T-helper 2 cell treated with Interferon-gamma antibody and Interleukin-4, amounts not matched to agents 100 ng/mL and 5 ng/mL, for 36 hours (primary cell): Measurements from ENCODE around the gene ZNF839. TPM values are rescaled to one million over a fixed set of nuclear protein-coding genes. Genes with fewer than 3 reads are reported as not detected.
"Not testable (repeated sequence)": the region's sequence is repeated elsewhere in the genome, so short reads cannot be mapped to it uniquely, and the experiment has no call there.

ENCODE experiments used
- intact Hi-C: fragments of 100-400 bp; cut with micrococcal nuclease; formaldehyde crosslinking; loops from one replicate; pipeline ENCODE4 v1.15.1; 2023
- total RNA-seq: library from RNA; stranded (reverse); gene quantifications from 2 replicates; pipeline ENCODE4 v1.2.3, GENCODE V29; 2022

ZNF839 gene
- total RNA-seq: 14.6 and 15.0 TPM in 2 replicates

DNA sequence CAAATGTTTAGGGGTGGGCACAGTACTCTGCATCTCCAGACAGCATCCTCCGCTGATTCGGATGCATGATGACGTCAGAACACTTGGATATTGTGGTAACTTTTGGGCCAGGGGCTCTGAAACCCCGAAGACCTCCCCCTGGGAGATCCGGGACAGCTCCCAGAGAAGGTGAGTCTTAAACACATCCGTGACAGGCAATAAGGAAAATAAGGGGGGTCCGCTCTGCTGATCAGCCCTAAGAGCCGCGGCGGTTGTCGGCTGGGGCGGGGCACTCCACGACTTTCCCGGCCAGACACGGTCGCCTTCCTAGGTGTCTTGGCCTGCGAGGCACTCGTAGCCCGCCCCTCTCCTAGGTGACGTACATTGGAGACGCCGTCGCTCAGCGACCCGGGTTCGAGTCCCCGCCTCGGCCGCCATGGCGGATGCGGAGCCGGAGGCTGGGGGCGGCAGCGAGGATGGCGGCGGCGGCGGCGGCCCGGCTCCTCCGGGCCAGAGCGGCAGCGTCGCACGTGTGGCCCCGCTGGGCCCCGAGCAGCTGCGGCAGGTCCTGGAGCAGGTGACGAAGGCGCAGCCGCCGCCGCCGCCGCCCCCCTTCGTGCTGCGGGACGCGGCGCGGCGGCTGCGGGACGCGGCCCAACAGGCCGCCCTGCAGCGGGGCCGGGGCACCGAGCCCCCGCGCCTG lies at the start of gene ZNF839:
ZNF839 (plus strand) TSS at position 396 of the 682 bp plus-strand sequence; CDS start at position 416, 20 bp downstream.
- intact Hi-C loops: loop anchor here (1.0 to 10.0 kb wide), 6 partner anchors 14 to 595 kb away; partner anchors contain the start of genes CINP, MOK, PPP2R5C and RCOR1

DNA sequence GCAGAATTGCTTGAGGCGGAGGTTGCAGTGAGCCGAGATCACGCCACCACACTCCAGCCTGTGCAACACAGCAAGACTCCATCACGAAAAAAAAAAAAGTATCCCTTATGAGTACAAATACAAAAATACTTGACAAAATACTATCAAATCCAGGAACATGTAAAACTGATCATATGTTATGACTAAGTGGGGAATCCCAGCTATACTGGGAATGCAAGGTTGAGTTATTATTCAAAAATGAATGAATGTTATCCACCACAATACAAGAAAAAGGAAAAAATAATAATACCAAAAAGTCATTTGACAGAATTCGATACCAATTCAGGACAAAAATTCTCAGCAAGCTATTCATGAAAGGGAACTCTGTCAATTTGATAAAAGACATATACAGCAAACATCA lies 47.2 kb upstream of the ZNF839 start:
- intact Hi-C loops: no loop called here

DNA sequence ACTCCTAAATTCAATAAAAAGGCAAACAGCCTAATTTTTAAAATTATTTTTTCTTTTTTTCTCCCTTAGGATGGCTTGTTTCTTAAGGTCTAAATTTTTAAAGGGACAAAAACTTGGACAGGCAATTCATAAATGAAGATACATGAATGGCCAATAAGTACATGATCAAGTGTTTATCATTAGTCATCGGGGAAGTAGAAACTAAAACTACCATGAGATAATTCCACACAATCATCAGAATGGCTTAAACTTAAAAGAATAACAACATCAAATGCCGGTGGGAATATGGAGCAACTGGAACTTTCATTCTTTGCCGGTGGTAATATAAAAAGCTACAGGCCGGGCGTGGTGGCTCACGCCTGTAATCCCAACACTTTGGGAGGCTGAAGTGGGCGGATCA lies 43.7 kb upstream of the ZNF839 start:
- intact Hi-C loops: no loop called here

DNA sequence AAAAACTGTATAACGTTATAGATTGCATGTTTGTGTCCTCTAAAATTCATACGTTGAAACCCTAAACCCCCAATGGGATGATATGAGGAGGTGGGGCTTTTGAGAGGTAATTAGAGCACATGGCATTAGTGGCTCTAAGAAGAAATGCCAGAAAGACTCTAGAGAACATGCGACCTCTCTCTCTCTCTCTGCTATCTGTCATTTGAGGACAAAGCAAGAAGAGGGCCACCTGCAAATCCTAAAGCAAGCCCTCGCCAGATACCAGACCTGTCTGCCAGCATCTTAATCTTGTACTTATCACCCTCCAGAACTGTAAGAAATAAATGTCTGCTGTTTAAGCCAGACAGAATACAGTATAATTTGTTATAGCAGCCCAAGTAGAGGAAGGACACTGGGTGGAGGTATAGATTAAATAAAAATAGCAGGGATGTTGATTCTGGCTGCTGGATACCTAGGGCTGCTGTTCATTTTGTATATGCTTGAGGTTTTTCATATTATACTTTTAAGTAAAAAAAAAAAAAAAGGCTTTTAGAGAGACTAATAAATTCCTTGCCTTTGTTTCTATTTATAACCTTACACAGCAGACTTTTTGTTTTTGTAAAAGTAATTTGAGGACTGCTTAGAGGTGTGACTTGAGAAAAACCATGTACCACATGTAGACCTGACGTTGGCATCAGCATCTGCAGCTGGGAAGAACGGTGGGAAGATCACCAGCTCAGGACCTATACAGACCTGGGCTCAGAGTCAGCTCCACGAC lies 41.5 kb upstream of the ZNF839 start:
- intact Hi-C loops: no loop called here

DNA sequence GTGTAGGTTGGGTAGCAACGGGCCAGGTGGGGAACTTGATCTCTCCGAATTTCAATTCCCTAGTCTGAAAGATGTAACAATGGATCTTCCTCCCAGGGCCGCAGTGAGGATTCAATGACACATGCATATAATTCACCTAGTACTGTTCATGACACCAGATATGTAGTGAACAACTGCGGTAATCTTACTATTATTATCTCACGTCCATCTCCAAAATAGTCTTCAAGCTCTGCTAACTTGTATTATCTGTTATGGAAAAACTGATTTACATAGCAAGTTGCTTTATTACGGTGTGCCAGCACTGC lies 41.0 kb upstream of the ZNF839 start:
- intact Hi-C loops: no loop called here

DNA sequence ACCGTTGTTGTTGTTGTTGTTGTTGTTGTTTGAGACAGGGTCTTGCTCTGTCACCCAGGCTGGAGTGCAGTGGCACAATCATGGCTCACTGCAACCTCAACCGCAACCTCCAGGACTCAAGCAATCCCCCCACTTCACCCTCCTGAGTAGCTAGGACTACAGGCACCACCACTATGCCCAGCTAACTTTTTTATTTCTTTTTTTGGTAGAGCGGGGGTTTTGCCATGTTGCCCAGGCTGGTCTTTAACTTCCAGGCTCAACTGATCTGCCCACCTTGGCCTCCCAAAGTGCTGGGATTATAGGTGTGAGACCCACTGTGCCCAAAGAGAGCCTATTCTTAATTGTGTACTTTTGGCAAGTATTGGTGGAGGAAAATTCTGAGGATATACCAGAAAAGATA lies 40.3 kb upstream of the ZNF839 start:
- intact Hi-C loops: no loop called here

DNA sequence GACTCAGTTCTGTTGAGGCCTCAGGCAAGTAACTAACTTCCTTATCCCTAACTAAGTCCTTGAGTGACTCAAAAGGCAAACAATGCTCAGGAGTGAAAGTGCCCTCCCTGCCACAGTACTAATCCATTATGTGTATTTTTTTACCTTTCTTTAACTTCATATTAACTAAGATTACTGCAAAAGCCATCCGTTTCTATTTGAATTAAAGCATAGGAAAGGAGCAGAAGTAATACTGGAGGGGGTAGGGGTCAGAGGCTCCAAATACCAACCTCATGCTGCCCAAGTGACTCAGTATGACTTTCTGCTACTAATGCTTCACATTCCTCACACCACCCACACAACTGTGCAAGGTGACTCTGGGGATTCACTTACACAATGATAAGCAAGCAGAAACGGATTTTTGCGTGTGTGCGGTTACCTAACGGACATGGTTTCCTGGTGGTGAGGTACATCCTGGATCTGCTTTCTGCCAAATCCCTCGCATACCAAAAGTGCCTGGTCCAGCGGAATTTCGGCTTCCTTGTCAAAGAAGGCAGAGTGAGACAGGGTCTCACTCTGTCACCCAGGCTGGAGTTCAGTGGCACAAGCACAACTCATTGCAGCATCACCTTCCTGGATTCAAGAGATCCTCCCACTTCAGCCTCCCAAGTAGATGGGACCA lies 39.7 kb upstream of the ZNF839 start:
- intact Hi-C loops: no loop called here

DNA sequence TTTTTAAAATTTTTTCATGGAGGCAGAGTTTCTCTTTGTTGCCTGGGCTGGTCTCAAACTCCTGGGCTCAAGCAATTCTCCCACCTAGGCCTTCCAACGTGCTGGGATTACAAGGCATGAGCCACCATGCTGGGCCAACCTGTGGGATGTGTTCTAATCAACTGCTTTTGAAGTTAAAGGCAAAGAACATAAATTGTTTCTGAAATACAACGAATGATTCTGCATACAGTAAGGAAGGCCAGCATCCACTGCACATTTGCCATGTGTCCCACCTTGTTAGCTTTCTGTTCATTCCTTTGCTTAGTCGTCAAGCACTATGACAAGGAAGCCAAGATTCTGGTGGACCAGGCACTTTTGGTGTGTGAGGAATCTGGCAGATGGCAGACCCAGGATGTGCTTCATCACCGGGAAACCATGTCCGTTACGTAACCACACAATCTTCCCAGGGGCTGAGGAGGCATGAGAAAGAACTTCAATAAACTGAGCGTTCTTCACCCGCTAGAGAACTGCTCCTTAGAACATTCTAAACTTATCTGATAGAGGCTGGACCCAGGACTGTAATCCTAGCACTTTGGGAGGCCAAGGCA lies 39.1 kb upstream of the ZNF839 start:
- intact Hi-C loops: no loop called here

DNA sequence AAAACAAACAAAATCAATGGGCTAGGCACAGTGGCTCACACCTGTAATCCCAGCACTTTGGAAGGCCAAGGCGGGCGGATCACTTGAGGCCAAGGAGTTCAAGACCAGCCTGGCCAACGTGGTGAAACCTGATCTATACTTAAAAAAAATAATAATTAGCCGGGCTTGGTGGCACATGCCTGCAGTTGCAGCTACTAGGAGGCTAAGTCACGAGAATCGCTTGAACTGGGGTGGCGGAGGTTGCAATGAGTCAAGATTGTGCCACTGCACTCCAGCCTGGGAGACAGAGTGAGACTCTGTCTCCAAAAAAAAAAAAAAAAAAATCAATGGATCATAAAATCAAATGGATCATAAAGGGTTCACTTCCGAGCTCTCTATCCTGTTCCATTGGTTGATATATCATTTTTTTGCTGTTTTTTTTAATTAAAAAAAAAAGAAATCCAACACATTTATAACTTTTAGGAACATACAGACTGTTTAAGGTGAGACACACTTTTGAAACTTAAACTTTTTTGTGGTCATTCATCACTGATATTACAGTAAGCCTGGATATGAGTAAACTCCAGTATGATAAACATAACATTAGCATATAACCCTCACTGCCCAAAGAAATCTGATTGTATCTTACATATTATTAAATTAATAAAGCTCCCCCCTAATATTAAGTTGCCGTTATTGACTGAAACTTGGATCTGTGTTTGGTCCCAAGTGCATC lies 36.6 kb upstream of the ZNF839 start:
- intact Hi-C loops: no loop called here

DNA sequence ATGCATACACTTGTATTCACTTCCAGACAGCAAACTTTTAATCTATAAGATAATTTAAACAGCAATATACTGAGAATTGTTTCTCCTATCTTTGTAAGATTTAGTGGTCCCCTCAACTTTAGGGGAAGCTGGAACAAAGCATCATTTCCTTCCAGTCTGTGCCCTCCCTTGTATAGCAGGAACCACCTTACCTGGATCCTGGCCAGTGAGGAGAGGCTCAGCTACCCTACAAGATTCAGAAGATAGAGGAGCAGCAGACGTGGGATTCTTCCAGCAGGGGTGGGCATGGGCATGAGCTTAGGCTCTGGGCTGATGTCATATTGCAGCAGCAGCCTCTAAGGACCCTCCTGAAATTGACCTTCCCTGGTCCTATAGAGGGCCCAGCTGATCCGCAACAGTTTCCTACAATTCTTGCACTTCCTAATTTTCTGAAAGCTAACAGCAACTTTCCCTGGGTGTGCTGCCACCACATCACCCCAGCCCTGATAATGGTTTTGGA lies 35.9 kb upstream of the ZNF839 start:
- intact Hi-C loops: no loop called here

DNA sequence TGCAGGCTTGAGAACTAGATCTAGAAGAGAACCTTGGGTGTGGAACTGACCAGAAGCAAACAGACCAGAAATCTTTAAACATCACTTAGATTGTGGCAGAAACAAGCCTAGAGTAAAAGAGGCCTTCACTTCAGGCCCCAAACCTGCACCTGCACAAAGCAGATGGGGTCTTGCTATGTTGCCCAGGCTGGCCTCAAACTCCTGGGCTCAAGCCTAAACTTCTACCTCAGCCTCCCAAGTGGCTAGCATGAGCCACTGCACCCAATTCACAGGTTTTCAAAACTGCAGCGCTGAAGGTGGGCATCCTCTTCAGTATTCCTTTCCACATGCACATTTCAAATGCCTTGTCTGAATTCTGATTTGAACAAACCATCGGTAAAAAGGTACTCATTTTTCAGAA lies 34.4 kb upstream of the ZNF839 start:
- intact Hi-C loops: no loop called here

DNA sequence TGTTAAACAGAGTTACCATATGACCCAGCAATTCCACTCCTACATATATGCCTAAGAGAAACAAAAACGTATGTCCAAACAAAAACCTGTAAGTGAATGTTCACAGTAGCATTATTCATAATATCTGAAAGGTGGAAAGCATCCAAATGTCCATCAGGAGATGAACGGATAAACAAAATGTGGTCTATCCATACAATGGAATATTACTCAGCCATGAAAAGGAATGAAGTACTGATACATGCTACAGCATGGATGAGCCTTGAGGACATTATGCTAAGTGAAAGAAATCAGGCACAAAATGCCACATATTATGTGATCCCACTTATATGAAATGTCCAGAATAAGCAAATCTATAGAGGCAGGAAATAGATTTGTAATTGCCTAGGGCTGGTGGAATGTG lies 31.4 kb upstream of the ZNF839 start:
- intact Hi-C loops: no loop called here

DNA sequence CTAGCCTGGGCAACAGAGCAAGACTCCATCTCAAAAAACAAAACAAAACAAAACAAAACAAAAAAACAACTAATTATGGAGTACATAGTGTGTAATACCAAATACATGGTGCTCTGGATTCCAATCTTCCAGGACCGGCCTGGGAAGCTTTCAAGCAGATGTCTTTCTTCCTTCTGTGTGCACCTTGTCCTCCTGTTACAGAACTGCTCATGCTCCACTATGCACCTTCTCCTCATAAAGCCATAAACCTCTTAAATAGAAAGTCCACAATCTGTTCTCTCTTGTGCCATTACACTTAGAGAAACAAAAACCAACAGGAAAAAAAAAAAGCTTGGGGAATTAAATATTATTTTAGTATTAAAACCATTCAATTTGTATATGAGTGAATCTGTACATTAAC lies 27.1 kb upstream of the ZNF839 start:
- intact Hi-C loops: no loop called here

DNA sequence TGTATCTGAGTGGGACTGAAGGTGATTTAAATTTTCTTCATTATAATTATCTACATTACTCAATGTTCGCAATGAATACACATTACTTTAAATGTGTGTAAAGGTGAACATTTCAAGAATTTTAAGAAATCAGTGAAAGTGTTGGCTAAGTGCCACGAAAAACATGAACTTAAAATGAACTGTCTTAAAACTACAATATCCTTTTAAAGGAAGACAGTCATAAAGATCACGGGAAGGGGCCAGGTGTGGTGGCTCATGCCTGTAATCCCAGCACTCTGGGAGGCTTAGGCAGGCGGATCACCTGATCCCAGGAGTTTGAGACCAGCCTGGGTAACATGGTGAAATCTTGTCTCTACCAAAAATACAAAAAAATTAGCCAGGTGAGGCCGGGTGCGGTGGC lies 25.8 kb upstream of the ZNF839 start:
- intact Hi-C loops: no loop called here

DNA sequence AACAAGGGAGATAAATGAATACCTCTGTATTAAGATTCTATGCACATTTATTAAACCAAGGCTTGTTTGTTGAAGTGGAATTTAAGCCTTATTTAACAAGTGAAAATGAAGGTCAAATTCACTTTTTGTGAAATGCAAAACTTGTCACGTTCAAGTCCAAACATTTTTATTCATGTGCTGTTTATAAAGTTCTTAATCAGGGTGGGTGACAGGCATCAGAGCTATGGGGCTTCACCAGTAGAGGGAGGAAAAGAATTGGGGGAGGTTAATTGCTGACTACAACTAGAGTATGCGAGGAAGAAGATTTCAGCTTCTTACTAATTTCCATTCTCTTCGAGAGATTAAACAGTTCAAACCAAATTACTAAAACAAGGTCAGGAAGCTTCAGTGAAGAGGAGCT lies 24.3 kb upstream of the ZNF839 start:
- intact Hi-C loops: no loop called here

DNA sequence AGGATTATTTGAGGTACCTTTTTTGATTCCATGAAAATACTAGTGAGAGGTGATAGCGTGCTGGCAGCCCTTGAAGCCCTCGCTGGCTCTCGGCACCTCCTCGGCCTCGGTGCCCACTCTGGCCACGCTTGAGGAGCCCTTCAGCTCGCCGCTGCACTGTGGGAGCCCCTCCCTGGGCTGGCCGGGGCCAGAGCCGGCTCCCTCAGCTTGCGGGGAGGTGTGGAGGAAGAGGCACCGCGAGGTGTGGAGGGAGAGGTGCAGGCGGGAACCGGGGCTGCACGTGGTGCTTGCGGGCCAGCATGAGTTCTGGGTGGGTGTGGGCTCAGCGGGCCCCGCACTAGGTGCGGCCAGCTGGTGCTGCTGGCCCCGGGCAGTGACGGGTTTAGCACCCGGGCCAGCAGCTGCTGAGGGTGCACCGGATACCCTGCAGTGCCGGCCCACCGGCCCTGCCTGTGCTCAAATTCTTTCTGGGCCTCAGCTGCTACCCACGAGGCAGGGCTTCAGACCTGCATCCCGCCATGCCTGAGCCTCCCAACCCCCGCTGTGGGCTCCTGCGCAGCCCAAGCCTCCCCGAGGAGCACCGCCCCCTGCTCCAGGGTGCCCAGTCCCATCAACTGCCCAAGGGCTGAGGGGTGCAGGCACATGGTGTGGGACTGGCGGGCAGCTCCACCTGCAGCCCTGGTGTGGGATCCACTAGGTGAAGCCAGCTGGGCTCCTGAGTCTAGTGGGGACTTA lies 21.9 kb upstream of the ZNF839 start:
- intact Hi-C loops: no loop called here

DNA sequence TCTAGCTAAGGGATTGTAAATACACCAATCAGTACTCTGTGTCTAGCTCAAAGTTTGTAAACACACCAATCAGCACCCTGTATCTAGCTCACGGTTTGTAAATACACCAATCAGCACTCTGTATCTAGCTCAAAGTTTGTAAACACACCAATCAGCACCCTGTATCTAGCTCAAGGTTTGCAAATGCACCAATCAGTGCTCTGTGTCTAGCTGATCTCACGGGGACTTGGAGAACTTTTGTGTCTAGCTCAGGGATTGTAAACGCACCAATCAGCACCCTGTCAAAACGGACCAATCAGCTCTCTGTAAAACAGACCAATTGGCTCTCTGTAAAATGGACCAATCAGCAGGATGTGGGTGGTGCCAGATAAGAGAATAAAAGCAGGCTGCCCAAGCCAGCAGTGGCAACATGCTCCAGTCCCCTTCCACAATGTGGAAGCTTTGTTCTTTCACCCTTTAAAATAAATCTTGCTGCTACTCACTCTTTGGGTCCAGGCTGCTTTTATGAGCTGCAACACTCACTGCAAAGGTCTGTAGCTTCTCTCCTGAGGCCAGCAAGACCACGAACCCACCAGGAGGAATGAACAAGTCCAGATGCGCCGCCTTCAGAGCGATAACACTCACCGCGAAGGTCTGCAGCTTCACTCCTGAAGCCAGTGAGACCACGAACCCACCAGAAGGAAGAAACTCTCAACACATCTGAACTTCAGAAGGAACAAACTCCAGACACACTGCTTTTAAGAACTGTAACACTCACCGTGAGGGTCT lies 21.1 kb upstream of the ZNF839 start:
- intact Hi-C loops: not testable (repeated sequence)

DNA sequence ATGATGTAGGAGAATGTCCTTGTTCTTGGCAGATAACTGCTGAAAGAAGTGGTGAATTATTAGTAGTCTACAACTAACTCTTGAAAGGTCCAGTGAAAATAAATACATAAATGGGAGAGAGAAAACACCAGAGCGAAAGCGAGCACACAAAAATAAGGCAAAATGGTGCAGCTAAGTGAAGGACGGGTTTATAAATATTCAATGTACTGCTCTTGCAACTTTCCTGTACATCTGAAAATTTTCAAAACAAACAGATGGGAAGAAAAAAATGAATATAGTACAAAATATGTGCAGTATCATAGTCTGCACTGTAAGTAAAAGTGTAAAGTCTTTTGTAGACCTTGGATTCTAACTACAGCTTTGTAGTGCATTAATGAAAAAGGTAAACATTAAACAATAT lies 15.9 kb upstream of the ZNF839 start:
- intact Hi-C loops: no loop called here

DNA sequence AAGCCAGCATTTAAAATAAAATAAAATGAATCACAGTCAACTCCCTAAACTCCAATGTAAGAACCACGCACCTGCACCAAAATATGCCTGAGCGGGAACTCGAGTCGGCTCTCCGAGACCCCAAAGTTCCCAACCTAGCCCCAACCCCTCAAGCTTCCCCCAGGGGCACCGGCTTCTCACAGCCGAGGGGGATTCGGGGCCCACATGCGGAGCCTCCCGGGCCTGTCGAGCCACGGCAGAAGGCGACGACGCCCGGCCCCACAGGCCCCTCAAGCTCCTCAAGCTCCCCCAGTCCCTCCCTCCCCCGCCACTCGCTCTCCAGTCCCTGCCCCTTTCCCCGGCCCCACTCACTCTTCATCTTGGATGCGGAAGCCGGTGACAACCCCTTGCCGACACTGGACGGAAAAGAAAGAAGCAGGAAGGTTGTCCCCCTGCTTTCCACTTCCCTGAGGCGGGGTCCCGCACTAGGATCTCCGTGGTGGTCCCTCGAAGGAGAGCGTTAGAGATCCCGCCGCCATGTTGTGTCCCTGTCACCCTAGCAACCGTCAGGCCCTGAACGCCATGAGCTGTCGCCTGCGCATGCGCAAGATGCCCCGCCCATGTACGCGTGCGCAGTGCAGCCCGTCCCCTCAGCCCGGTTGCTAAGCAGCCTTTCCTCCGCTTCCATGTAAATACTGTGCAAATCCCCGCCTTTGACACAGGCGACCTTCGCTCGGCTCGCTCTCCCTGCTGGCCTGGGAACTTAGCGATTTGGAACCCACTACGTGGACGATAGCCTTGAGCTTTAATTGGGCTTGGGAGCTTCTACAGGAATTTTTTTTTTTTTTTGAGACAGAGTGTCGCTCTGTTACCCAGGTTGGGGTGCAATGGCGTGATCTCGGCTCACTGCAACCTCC lies 14.7 kb upstream of the ZNF839 start, which contains the start of gene MOK:
MOK (minus strand) TSS at position 554 of the 896 bp plus-strand sequence; CDS start at position 358, 196 bp downstream.
- intact Hi-C loops: loop anchor here (1.0 kb wide), 3 partner anchors 9 to 357 kb away; partner anchors contain the start of gene ZNF839
